GM19025 (cell line): Measurements from ENCODE around the gene FAM181A.
A peak's percentile ranks its signal among the peaks of the same experiment; 100 is the strongest.

Experiments
- ATAC-seq: cut with Tn5 transposase; IDR thresholded peaks from one replicate; pipeline ENCODE4 v1.9.1; 2021; ENCODE audit warnings: mild to moderate bottlenecking, low read depth, moderate library complexity; ENCODE audit not compliant: unreplicated experiment

FAM181A gene

DNA sequence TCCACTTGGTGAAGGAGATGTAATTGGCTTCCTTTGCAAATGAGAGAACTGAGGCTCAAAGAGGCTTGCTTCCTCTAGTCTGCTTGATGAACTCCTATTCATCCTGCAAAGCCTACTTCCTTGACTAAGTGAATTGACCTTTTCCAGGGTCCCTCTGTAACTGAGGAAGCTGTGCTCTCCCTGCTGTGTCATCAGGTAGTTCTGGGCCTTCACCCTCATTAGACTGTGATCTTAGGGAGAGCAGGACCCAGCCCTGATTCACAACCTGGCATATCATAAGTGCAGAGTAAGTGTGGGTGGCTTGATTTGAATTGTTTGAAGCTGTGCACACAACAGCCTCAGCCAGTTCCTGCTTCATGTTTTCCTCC, 32.9 kb downstream of the FAM181A start:
- no peak for ATAC-seq

GRCh38 chr14:93960774-93961438, 33.8 kb downstream of the FAM181A start:
- ATAC-seq: no peak

DNA sequence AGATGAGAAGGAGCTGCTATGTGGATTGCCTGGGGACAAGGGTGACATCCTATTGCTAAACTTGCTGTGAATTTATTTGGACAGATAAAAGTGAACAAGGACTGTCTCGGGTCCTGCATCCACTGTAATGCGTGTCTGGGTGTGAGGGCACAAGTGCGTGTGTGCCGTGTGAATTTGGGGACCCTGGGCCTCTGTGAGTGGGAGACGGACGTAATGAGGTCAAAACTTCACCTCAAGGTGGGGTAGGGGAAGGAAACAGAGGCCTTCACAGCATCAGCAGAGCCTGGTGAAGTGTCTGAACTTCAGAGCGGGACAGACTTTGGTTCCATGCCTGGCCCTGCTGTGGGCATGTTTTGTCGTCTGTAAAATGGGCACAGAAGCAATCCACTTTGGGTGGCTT, 34.5 kb downstream of the FAM181A start:
- no peak for ATAC-seq

DNA sequence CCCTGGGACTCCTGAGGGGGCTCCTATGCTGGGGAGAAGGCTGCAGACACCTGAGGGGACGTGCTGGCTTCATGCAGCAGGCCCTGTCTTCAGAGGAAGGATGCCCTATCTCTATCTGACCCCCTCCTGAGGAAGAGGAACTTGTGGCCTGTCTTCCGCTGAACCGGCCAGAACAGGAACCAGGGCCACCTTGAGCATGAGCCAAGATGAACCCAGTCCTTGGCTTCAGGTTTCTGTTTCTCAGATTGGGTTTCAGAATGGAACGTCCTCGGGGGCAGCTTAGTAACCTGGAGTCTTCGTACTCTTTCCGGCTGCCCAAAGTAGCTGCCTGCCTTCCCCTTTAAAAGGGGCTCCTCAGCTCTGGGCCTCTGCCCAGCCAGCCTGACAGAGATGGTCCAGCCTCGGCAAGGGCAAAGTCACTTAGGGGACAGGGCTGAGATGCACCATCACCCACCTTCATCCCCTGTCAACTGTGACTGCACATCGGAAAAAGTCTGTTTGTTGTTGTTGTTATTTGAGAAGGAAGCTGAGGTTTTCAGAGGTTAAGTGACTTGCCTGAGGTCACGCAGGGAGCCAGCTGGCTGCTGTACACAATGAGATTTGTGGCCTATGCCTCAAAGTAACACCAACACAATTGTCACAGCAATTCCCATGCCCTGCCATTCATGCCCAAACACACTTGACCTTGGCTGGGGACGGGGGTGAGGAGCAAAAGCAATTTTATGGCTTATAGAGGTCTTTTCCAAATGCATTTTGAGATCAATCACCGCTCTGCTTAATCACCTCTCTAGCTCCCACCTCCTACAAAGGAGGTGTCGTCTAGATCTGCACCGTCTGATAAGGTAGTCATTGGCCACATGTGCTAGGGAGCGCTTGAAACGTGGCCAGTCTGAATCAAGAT, 35.8 kb downstream of the FAM181A start:
- peak; percentile 45 for ATAC-seq

DNA sequence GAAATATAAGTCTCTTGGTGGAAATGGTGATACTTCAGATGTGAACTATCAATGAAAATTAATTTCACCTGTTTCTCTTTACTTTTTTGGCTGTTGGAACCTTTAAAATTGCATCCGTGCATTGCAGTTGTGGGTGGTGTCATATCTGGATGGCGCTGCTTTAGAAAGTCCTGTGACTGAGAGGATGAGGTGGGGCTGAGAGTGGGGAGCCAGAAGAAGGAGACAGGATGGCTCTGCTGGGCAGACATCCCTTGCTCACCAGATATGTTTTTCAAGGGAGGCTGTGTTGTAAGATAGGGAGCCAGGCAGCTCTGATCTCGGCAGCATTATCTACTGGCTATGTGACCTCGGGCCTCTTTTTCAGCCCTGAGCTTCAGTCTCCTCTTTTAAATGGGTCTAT, 36.5 kb downstream of the FAM181A start:
- no peak for ATAC-seq

GRCh38 chr14:93964281-93964680, 37.1 kb downstream of the FAM181A start:
- ATAC-seq: no peak

- ATAC-seq: no peak
These were observed 37.7 kb downstream of the FAM181A start for GRCh38 chr14:93964820-93965286.

DNA sequence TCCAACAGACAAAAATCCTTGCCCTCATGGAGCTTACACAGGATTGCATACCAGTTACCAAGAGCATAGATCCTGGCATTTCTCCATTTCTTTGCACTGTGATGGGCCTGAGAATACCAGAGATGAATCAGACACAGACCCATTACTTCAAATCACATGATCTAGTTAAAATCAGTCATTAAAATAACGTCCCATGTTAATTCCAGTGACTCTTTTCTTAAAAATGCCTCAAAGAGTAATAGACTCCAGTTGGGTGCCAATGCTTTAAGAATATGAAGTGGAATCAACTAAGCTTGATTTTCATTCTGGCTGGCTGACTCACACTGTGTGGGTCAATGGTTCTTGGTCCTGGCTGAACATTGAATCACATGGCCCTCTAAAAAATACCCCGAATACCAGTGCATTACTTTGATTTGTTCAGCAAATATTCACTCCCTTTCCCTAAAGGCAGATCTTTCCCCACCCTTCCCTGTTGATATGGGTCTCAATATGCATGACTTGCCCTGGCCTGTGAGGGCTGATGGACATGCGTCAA, 38.2 kb downstream of the FAM181A start:
- no peak for ATAC-seq

- ATAC-seq: no peak
These were observed 38.9 kb downstream of the FAM181A start for GRCh38 chr14:93965946-93966474.

DNA sequence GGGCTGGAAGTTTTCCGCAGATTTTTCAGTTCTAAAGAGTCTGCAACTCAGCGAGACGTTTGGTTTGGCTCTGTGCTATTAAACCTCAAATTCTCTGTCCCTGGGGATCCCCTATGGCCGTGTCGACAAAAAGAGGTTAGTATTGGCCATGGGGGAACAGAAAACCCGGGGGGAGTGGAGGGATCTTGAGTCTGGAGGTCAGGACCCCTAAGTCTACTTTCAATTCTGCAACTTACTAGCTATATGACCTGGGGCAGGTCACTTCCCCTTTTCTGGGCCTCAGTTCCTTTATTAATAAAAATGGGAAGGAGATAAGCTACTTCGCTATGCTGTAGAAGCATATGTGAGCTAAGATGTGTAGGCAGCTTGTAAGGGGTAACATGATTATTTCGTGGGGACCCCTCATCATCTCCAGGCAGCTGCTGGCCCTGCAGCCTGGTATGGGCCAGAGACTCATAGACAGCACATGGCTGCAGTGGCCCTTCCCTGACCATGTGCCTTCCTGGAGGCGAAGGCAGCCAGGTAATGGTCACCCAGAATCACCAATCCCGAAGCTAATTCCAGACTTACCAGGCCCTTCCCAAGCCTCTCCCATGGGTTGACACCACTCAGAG, 40.6 kb downstream of the FAM181A start:
- ATAC-seq: peak; percentile 26

- no peak for ATAC-seq
These were observed 42.1 kb downstream of the FAM181A start for GRCh38 chr14:93969082-93969828.

GRCh38 chr14:93970585-93970964, 43.4 kb downstream of the FAM181A start:
- ATAC-seq: no peak

DNA sequence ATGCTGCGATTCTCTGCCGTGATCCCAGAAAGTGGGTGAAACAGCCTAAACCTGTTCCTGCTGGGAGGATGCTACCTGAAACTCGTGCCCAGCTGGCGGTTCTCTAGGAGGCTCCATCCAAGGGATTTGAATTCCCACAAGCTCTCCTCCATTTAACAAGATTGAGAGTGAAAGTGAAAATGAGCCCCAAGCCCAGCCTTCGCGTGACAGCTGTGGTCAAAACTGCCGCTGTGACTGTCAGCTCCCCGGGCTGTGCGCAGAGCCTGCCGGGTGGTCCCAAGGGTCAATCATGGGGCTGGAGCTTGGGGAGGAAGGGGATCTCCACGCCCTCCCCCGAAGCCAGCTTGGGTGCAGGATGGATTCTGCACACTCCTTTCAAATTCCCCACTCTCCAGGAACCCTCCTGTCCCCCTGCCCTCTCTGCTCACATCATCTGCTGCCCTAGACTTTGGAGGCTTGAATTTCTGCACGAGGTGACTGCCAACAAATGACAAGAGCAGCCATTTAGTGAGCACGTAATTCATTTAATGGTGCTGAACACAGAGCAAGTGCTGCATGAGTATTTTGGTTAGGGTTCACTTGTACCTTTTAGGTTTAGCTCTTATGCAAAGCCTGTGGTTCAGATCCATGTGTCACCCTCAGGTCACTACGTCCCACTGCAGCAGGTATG, 44.0 kb downstream of the FAM181A start:
- peak; percentile 28 for ATAC-seq

GRCh38 chr14:93971635-93972027, 44.5 kb downstream of the FAM181A start:
- ATAC-seq: no peak

- ATAC-seq: no peak
These were observed 45.6 kb downstream of the FAM181A start for GRCh38 chr14:93972618-93973205.

GRCh38 chr14:93973607-93974006, 46.5 kb downstream of the FAM181A start:
- ATAC-seq: no peak

- ATAC-seq: no peak
These were observed 47.2 kb downstream of the FAM181A start for GRCh38 chr14:93974299-93974698.

- ATAC-seq: no peak
These were observed 47.7 kb downstream of the FAM181A start for GRCh38 chr14:93974833-93975232.

DNA sequence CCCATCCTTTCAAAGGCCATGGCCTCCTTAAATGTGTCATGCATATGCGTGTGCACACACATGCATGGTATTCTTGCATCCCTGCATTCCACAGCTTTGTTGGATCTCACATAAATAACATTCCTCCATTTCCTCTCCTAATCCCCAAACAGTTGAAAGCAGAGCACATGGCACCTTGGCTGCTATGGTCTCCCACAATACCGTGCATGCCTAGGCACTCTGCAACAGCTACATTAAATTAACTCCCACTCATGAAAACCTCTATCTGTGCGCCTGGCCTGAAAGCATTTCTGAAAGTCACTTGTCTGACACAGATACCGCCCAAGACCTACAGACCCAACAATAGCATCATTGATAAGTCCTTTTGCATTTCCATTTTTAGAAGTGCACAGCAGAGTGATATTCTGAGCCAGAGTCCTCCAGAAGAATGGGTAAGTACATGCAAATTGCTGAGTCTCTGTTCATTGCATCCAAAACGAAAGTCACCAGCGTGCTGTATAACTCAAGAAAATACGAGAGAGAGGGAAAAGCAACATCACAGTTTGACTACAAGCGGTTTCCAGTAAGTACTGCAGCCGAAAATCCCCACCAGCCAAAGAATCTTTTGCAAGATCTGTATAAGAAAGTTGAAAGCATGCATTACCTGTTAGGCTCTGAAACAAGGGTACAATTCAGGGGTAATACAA, 48.8 kb downstream of the FAM181A start:
- ATAC-seq: peak; percentile 62
